ENCODE measurements around the gene PLEKHG4.

The PLEKHG4 gene

DNA sequence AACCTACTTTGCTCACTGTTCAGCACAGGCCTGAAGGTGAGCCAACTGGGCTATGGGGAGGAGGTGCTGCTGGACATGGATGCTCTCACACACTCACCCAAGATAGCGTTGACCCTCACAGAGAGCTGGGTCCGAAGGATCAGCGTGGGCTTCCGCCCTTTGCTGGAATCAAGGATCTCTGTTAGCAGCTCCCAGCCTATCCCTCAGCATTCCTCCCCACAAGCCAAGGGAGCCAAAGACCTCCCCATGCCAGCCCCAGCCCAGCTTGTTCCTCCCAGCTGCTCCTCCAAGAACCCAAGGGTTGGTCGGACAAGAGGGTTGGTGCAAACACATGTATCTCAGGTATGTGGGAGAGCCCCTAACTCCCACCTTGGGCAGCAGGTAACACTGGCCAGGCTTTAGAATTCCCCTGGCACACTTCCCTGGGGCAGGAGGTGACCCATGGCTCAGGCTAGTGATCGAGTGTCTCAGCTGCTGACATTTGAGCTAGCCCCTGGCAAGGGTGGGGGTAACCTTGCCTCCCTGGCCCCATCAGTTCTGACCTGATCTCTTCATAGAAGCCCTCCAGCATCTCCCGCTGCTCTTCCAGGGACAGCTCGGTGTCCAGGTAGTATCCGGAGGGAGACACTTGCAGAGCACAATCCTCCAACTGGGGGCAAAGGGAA is 40.4 kb upstream of the PLEKHG4 start:
- peaks cover 53% of the 10 kb centered on the region for H3K36me3 ChIP-seq (replicated peaks)
- no peak for DNase-seq
- TF ChIP-seq, protein P1, sequence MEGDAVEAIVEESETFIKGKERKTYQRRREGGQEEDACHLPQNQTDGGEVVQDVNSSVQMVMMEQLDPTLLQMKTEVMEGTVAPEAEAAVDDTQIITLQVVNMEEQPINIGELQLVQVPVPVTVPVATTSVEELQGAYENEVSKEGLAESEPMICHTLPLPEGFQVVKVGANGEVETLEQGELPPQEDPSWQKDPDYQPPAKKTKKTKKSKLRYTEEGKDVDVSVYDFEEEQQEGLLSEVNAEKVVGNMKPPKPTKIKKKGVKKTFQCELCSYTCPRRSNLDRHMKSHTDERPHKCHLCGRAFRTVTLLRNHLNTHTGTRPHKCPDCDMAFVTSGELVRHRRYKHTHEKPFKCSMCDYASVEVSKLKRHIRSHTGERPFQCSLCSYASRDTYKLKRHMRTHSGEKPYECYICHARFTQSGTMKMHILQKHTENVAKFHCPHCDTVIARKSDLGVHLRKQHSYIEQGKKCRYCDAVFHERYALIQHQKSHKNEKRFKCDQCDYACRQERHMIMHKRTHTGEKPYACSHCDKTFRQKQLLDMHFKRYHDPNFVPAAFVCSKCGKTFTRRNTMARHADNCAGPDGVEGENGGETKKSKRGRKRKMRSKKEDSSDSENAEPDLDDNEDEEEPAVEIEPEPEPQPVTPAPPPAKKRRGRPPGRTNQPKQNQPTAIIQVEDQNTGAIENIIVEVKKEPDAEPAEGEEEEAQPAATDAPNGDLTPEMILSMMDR (IDR thresholded peaks at IDR 0.05; ENCODE audit: low read depth, low read length, missing control alignments) = no peak
- no peak overlapping the region for H3K27ac ChIP-seq
- no peak overlapping the region for H3K4me3 ChIP-seq (ENCODE audit: low read depth, low read length)
- in situ Hi-C loops (cut with HindIII; ENCODE audit: low pct_ligation_motif_present, low sequenced_read_pairs) = no loop called here
- H3K27me3 ChIP-seq (replicated peaks) = no peaks in the 10 kb centered on the region

DNA sequence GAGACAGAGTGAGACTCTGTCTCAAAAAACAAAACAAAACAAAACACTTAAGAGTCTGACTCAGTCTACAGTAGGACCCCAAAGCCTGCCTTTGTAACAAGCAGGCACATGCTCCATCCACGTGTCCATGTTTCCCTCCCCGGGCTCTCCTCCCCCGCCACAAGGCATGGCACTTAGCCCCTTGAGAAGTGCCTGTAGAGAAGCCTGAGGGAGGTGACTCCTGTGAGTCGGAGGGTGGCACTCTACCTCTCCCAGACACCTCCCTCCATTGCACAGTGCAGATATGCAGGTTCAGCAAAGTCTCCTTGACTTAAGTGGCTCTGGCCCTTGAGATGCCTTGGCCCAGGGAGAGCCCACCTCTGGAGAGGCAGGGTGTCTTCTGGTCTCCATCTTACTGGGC is 38.8 kb upstream of the PLEKHG4 start:
- in situ Hi-C loops (cut with HindIII; ENCODE audit: low pct_ligation_motif_present, low sequenced_read_pairs) = no loop called here
- H3K36me3 ChIP-seq (replicated peaks) = peaks cover 40% of the 10 kb centered on the region
- DNase-seq = peak; percentile 22
- TF ChIP-seq, protein P1 (IDR thresholded peaks at IDR 0.05; ENCODE audit: low read depth, low read length, missing control alignments) = no peak
- peak overlapping the region; percentile 70 for H3K27ac ChIP-seq
- H3K4me3 ChIP-seq (ENCODE audit: low read depth, low read length) = no peak overlapping the region
- no peaks in the 10 kb centered on the region for H3K27me3 ChIP-seq (replicated peaks)

DNA sequence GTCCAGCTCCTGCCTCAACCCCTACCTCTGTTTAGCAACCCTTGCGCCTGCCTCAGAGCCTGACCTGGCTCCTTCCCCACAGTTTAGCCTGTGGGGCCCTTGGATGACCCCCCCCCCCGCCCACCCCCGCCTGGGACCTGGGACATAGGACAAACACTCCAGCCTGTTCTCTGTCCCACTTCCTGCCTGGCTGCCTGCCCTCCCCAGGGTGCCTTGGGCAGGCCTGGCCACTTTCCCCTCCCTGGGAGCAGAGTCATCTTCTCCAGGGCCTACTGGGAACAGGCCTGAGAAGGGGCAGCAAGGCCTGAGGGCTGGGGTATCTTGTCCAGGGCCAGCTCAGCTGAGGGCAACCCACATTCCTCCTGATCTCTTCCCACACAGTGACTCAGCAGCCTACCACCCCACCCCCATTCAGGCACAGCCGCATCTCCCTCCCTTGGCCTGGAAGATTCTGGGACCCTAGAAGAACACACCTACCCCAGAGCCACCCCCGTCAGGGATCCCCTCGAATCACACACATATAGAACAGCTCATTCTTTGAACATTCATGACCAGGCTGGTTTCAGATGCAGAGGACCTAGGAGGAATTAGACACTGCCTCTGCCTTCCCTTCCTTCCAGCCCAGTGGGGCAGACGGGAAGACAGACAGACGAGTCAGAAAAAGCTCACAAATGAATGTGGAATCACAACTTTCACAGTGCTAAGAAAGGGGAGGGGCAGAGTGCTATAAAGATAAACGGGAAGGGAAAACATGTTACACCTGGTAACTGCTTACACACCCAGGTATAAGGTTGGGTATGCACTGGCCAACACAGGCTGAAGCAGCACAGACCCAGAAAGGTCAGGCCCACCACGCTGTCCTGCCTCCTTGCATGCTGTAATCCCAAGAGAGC is 38.1 kb upstream of the PLEKHG4 start:
- Histone ChIP-seq H3K27me3 (replicated peaks) (no peaks in the 10 kb centered on the region), H3K4me3 (ENCODE audit: low read depth, low read length) (no peak overlapping the region), H3K36me3 (replicated peaks) (peaks cover 33% of the 10 kb centered on the region), H3K27ac (peak overlapping the region; percentile 70)
- DNase-seq = peak; percentile 79
- in situ Hi-C loops (cut with HindIII; ENCODE audit: low pct_ligation_motif_present, low sequenced_read_pairs) = no loop called here
- TF ChIP-seq, protein P1 (IDR thresholded peaks at IDR 0.05; ENCODE audit: low read depth, low read length, missing control alignments) = no peak

DNA sequence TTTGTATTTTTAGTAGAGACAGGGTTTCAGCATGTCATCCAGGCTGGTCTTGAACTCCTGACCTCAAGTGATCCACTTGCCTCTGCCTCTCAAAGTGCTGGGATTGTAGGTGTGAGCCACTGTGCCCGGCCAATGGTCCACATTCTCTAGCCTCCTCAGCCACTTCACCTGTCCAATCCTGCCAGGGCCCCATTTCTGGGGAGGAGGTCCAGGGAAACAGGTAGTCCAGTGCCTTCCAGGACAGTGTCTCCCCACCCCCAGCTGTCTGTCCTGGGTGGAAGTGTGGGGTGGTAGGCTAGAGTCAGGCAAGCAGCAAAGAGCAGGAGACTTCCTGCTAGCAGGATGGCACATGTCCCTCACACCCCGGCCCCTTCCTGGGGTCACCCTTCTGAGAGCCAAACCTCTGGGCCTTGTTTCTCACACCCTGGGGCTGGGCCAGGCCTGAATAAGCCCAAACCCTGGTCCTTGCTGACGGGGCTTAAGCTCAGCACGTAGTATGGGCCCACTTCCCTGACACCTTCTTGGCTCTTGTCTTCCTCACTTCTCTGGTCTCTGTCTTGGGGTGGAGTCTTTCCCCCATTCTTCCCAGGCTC is 37.1 kb upstream of the PLEKHG4 start:
- TF ChIP-seq, protein P1 (IDR thresholded peaks at IDR 0.05; ENCODE audit: low read depth, low read length, missing control alignments) = no peak
- Histone ChIP-seq H3K4me3 (ENCODE audit: low read depth, low read length) (no peak overlapping the region), H3K36me3 (replicated peaks) (peaks cover 25% of the 10 kb centered on the region), H3K27ac (peak overlapping the region; percentile 70), H3K27me3 (replicated peaks) (no peaks in the 10 kb centered on the region)
- DNase-seq = no peak
- in situ Hi-C loops (cut with HindIII; ENCODE audit: low pct_ligation_motif_present, low sequenced_read_pairs) = no loop called here

DNA sequence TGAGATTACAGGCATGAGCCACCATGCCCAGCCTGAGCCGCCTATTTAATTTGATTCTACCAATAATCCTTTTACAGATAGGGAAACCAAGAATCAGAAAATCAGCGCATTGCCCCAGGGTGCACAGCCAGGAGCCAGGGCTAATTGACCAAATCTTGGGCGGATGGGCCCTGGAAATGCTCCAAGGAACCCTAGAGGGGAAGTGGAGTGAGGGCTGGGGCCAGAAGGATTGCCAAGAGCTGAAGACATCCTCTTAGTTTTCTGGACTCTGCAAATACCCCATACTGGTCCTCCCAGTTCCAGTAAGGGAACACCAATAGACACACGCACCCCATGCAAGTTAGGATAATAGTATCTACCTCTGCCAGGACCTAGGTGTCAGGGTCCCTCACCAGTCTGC is 35.9 kb upstream of the PLEKHG4 start:
- peak overlapping the region; percentile 65 for H3K27ac ChIP-seq

More for the DNA sequence above, 35.9 kb upstream of the PLEKHG4 start:
- no peak for DNase-seq
- TF ChIP-seq, protein P1 (IDR thresholded peaks at IDR 0.05; ENCODE audit: low read depth, low read length, missing control alignments) = no peak
- Histone ChIP-seq H3K27me3 (replicated peaks) (no peaks in the 10 kb centered on the region), H3K36me3 (replicated peaks) (peaks cover 13% of the 10 kb centered on the region), H3K4me3 (ENCODE audit: low read depth, low read length) (no peak overlapping the region)
- in situ Hi-C loops (cut with HindIII; ENCODE audit: low pct_ligation_motif_present, low sequenced_read_pairs) = no loop called here

All from brain microvascular endothelial cell (primary cell).